GM12891 (cell line): ENCODE measurements around the gene ATP1B2.

ENCODE experiments used
- POLR2A ChIP-seq: IDR thresholded peaks from 2 replicates; pipeline ENCODE4 v1.6.1; 2011; ENCODE audit warnings: low read depth, low read length, control low read depth
- POLR2AphosphoS5 ChIP-seq: IDR thresholded peaks from 2 replicates; pipeline ENCODE4 v1.6.1; 2011; ENCODE audit warnings: low read depth, low read length, control low read depth
- POU2F2 ChIP-seq: IDR thresholded peaks from 2 replicates; pipeline ENCODE4 v1.6.1; 2011; ENCODE audit warnings: low read depth, mild to moderate bottlenecking, control low read depth, low read length, moderate library complexity
- SPI1 ChIP-seq: IDR thresholded peaks from 2 replicates; pipeline ENCODE4 v1.6.1; 2011; ENCODE audit warnings: low read depth, low read length, control low read depth
- TAF1 ChIP-seq: IDR thresholded peaks from 2 replicates; pipeline ENCODE4 v1.6.1; 2011; ENCODE audit warnings: low read depth, low read length, control low read depth

DNA sequence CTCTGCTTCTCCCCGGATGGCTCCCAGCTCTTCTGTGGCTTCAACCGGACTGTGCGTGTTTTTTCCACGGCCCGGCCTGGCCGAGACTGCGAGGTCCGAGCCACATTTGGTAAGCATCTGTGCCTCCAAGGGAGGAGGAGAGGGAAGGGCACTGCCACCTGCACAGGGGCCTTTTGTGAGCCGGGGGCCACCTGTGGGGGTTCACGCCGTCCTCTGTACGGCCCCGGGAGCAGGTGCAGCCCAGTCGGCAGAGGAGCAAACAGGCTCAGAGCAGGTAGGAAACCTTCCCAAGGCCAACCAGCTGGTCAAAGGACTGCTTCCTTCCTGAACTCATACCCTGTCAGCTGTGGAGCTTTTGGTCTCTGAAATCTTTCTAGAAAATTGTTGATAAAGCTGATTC, 51.0 kb downstream of the ATP1B2 start:
- TF ChIP-seq POLR2A (no peak), POLR2AphosphoS5 (no peak), SPI1 (no peak), POU2F2 (no peak), TAF1 (no peak)
